SK-N-SH (cell line): Measurements from ENCODE around the gene DDAH1.

ENCODE experiments used
- EZH2phosphoT487 ChIP-seq: fragments of 200-600 bp; sonication (generic); IDR thresholded peaks from 2 replicates; pipeline ENCODE4 v1.6.1; 2017; ENCODE audit warnings: low read depth, mixed run types, mild to moderate bottlenecking, antibody characterized with exemption, moderate library complexity, borderline replicate concordance
- JUND ChIP-seq: IDR thresholded peaks from 2 replicates; pipeline ENCODE4 v1.4.0; 2012
- NRF1 ChIP-seq: IDR thresholded peaks from 2 replicates; pipeline ENCODE4 v1.6.1; 2012; ENCODE audit warnings: low read depth, mild to moderate bottlenecking, low read length
- PBX3 ChIP-seq: IDR thresholded peaks from 2 replicates; pipeline ENCODE4; 2012
- USF1 ChIP-seq: IDR thresholded peaks from 2 replicates; pipeline ENCODE4 v1.4.0; 2012; ENCODE audit warnings: low read depth, borderline replicate concordance

- no peak for TF ChIP-seq JUND
- no peak for TF ChIP-seq USF1
- TF ChIP-seq PBX3: no peak
- TF ChIP-seq EZH2phosphoT487: no peak
- no peak for TF ChIP-seq NRF1
Measured at GRCh38 chr1:85417876-85418275, 47.1 kb downstream of the DDAH1 start.
